Upper lobe of left lung (tissue), 4 donors: ENCODE data around the gene NME7.

Experiments
- EP300 ChIP-seq, 4 donors: sonication (generic); formaldehyde crosslinking; IDR thresholded peaks; one replicate each; pipeline ENCODE4 v1.5.1; 2017; ENCODE audit warnings: antibody characterized with exemption in 4 of 4, control low read depth in 2 of 4
- POLR2A ChIP-seq, 4 donors: fragments of 450-650 bp; IDR thresholded peaks; one replicate each; pipeline ENCODE4 v1.5.1; 2016 to 2017; ENCODE audit warnings: antibody characterized with exemption in 4 of 4, mild to moderate bottlenecking in 2 of 4
- POLR2AphosphoS5 ChIP-seq, 2 donors: sonication (generic); formaldehyde crosslinking; IDR thresholded peaks; one replicate each; pipeline ENCODE4 v1.5.1; 2017; ENCODE audit warnings: antibody characterized with exemption in 2 of 2
- TF ChIP-seq, protein P1 (sequence below), 6 experiments: fragments of 450-650 bp in 4 of 6; fragments of 200-600 bp in 2 of 6; sonication (generic) in 2 of 6; IDR thresholded peaks; one replicate each; pipeline ENCODE4 v1.5.1; 2016 to 2019; ENCODE audit warnings: antibody characterized with exemption in 6 of 6

DNA sequence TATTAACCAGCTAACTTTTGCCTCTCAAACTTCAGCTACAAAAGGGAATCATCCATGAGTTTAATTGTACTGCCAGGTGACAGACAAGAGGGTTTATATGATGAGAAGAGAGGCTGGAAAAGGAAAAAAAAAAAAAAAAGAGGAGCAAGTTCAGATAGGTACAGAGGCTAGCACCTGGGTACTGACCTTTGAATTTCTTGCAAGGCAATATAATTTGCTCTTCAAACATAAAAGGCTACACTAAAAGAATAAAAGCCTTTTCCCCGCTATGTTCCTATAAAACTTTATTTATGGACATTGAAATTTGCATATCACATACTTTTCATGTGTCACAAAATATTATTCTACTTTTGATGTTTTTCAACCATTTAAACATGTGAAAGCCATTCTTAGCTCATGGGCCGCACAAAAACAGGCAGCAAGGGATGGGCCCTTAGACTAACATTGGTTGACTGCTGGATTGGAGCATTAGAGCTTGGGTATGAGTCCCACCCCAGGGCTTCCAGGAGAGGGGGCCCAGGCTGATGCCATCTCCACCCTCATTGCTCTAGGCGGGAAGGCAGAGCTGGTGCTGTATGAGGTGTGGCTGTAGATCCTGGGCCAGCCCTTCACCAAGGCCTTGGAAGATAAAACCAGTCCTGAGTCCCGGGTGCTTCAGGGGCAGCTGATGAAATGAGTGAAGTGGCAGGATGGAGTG, 216.8 kb downstream of the NME7 start:
- TF ChIP-seq, protein P1, sequence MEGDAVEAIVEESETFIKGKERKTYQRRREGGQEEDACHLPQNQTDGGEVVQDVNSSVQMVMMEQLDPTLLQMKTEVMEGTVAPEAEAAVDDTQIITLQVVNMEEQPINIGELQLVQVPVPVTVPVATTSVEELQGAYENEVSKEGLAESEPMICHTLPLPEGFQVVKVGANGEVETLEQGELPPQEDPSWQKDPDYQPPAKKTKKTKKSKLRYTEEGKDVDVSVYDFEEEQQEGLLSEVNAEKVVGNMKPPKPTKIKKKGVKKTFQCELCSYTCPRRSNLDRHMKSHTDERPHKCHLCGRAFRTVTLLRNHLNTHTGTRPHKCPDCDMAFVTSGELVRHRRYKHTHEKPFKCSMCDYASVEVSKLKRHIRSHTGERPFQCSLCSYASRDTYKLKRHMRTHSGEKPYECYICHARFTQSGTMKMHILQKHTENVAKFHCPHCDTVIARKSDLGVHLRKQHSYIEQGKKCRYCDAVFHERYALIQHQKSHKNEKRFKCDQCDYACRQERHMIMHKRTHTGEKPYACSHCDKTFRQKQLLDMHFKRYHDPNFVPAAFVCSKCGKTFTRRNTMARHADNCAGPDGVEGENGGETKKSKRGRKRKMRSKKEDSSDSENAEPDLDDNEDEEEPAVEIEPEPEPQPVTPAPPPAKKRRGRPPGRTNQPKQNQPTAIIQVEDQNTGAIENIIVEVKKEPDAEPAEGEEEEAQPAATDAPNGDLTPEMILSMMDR (IDR thresholded peaks at IDR 0.05) = no peak
- TF ChIP-seq POLR2A (IDR thresholded peaks at IDR 0.05) = no peak
- no peak for TF ChIP-seq POLR2AphosphoS5 (IDR thresholded peaks at IDR 0.05)
- TF ChIP-seq EP300 (IDR thresholded peaks at IDR 0.05) = no peak
